HG03097 (cell line): ENCODE data around the gene CRIM1.

Experiments
- ATAC-seq: cut with Tn5 transposase; IDR thresholded peaks from one replicate; pipeline ENCODE4 v1.9.1; 2021; ENCODE audit not compliant: unreplicated experiment, low FRiP score

The CRIM1 gene

DNA sequence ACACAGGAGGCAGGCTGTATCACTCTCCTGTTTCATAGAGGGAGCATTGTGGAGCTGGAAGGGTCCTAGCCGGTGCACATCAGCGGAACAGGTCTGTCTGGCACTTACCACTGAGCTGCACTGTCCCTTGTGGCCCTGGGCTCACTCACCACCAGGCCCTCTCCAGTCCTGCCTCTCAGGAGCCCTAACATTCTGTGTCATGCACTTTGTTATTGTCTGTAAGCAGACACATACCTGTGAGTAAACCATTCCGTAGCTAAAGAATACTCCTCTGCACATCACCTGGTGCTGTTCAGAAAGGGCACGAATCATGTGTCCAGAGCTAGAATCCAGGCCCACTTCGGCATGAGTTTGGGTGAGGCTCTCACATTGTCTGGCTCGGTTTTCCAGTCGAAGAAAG lies 93.6 kb downstream of the CRIM1 start:
- ATAC-seq: no peak

DNA sequence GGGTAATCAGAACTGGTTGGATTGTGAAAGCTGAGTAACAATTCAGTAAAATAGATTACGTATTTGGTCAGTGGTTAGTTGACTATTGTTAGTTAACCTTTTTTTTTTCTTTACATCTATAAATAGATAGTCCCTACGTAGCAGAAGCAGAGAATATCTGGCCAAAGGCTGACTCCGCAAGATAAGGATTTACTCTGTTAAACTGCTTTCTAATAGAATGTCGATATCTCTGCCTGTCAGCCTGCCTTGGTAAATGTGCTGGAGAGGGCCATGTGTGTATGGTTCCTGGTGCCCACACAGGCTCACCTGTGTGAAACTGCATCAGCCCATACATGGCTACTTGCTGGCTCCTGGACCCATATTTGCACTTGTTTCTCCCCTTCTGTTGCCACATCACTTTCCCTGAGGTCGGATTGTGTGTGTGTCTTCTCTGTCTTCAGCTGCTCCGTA lies 94.4 kb downstream of the CRIM1 start:
- no peak for ATAC-seq

- ATAC-seq: no peak
Measured at GRCh38 chr2:36450466-36451196, 95.1 kb downstream of the CRIM1 start.

- ATAC-seq: no peak
Measured at GRCh38 chr2:36451512-36451911, 95.9 kb downstream of the CRIM1 start.

GRCh38 chr2:36452260-36452659 lies 96.7 kb downstream of the CRIM1 start:
- no peak for ATAC-seq

DNA sequence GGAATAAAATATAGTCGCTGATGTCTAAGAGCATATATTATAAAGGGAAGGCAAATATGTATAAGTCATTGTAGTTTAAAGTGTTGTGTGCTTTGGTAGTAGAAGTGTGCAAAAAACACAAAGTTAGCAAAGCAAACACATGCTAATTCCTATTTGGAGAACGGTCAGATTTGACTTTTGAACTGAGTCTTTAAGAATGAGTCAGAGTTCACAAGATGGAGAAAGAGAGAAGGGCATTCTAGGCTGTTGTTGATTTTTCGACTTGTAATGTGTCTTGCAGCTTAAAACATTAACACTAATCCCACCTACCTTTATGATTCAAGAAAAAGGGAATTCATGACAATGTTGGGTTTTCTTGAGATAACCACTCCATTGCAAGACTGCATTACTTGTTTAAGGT lies 98.1 kb downstream of the CRIM1 start:
- ATAC-seq: no peak

DNA sequence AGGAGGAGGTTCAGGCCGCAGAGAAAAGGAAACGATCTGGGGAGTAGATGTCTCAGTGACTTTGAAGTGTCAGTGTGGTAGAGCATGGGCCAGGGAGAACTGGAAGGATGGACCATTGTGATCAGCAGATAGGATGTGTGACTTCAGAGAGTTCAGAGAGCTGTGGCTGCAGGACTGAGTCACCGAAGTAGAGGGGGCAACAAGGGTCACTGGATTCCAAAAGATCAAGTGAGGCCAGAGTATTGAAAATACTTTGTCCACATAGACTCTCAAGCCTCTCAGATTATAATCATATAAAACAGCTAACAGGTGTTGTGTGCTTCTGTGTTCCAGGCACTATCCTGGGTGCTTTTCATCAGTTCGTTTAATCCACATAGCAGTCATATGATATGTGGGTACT lies 99.4 kb downstream of the CRIM1 start:
- no peak for ATAC-seq

DNA sequence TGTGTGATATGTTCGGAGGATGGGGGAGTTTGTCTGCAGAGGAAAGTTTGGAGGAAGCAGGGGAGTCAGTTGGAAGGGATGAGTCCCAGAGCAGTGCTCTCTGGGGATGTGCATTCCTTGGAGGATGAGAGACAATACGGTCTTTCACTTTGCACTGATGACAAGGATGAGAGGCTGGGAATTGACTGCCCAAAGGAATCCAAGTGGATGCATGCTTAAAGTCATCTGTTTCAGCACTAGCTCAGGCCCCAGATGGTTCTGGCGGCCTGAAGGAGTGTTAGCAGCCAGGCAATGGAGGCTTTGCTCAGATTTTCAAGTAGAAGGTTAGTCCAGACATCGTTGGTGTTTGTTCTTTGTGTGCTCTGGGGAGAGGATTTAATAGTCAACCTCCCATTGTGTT lies 100.2 kb downstream of the CRIM1 start:
- no peak for ATAC-seq

- no peak for ATAC-seq
Measured at GRCh38 chr2:36456227-36457175, 100.9 kb downstream of the CRIM1 start.

DNA sequence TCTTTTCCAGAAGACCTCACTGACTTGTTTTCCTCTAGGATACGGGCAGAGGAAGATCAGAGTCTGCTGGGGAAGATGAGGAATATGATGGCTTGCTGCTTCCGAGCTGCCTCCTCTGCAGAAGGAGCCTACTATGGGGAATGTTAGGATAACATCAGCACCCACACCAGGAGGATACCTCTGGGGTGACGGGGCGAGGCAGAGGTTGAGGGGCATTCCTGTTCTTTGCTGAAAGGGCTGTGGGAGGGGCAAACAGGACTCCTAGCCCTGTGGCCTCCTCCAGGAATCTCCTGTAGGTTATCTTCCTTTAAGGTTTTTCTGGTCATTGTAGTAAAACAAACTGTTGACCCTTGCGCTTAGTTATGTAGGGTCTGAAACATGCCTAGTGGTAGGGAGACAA lies 102.5 kb downstream of the CRIM1 start:
- ATAC-seq: no peak

DNA sequence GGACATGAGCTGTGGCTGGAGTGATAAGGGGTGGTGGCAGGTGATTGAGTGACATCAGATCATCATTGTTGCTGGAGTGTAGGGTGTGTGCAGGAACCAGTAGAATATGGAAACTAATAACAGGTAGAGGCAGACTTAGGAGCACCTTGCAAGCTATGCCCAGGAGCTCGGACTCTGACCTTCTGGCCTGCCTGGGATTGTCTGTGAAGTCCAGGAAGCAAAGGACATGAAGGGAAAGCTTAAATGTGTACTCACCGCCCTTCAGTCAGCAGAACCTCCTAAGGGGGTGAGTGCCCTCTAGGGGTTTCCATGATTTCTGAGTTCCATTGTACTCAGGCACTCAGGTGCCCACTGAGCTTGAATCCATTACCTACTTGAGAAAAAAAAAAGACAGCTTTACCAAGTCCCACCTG lies 104.2 kb downstream of the CRIM1 start:
- ATAC-seq: no peak

DNA sequence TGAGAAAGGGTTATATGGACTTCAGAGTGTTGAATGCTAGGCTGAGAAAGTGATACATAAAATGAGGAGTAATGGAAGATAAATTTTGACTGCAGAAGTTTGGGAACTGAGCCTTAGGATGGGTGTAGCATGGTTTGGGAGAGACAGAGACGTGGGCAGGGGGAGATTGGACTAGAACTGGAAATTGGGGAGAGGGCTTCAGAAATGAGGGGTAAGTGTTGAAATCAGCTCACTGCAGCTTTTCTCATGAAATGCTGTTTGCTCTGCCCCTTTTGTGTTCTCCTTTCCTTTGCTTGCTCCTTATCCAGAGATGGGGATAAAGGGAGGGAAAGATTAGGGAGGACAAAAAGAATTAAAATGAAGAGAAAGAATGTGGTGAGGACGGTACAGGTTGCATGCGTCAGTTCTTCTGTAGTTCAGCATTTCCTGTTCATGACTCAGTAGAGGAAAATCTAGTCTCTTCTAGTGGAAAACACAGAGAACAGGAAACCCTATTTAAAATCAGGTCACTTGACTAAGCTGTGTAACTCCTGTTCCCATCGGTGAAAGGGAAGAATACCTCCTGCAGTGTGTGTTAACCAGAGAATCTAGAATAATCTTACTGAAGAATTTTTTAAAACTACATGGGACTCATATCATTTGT lies 105.6 kb downstream of the CRIM1 start:
- ATAC-seq: no peak

DNA sequence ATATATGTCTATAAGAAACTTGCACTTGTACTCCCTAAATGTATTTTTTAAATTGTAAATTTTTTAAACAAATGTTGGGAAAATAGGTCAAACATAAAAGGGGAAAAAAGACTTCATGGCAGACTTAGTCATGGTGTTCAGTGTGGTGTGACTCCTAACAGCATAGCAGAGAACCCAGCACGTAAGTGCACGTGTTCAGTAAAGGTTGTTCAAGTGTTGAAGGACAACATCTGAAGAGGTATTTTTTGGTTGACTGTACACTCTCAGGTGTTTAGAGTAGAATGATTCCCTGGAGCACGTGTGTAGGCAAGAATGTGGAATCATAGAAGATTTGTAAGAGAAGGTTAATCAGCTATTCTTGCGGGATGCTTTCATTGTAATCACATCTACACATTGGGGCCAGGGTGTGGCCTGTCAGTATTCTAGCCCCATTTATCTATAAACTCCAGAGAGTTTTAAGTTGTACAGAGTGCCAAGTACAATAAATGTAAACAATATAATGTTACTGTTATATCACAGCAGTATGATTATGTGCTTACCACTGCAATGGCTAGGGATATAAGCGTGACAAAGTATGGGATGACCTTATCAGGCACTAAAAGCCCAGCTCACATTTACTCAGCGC lies 106.8 kb downstream of the CRIM1 start:
- ATAC-seq: no peak

DNA sequence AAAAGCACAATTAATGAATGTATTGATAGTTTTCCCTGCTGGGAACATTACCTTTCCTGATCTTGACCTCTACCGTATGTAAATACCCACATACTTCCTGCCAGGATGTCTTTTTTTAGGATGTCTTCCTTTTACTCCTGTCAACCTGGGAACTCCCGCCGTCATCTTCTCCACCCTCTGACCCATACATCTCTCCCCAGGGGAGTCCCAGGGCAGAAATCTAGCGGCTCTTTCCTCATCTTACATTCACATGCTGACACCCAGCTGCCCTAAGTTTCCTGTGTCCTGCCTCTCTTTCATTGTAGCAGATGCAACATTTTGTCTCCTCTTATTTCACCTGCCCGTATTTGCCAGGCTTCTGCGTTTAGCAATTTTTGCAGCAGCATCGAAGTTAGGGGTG lies 107.8 kb downstream of the CRIM1 start:
- no peak for ATAC-seq

DNA sequence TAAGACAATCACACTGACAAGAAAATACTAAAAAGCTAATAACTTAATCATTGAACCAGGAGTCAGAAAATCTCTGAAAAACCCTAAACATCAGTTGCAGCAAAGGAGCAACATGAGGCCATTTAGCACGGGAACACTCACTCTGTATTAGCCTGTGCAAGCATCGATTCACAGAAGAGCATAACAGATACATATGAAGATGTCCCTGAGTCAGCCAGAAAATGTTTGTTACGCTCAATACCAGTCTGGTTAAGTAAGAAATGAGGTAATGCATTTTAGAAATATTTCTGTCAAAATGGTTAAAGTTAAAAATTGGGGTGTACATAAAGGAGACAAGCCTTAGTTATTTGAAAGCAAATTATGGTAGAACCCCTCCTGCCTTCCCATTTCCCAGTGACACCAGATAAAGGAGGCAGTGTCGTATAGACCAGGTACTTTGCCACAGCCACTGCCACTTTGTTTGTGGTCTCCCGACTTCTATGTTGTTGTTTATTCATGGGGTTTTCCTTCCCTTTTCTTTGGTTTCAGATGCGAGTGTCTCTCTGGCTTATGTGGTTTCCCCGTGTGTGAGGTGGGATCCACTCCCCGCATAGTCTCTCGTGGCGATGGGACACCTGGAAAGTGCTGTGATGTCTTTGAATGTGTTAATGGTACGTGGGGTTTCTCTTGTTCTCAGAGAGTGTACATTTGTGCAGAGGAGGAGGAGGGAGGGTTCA lies 108.6 kb downstream of the CRIM1 start:
- no peak for ATAC-seq

GRCh38 chr2:36466135-36466534 lies 110.6 kb downstream of the CRIM1 start:
- ATAC-seq: no peak

- ATAC-seq: no peak
Measured at GRCh38 chr2:36468463-36469105, 113.0 kb downstream of the CRIM1 start.

- ATAC-seq: no peak
Measured at GRCh38 chr2:36469106-36469477, 113.5 kb downstream of the CRIM1 start.

GRCh38 chr2:36469710-36470109 lies 114.1 kb downstream of the CRIM1 start:
- ATAC-seq: no peak

- no peak for ATAC-seq
Measured at GRCh38 chr2:36473230-36473629, 117.7 kb downstream of the CRIM1 start.
